GM23338 (cell line): ENCODE results near the gene IL23R.

Source experiments
- EZH2 ChIP-seq: fragments of 200-600 bp; sonication (generic); IDR thresholded peaks from one replicate; pipeline ENCODE4 v1.8.0; 2017; ENCODE audit warnings: antibody characterized with exemption, mild to moderate bottlenecking, low read depth; ENCODE audit not compliant: unreplicated experiment
- EZH2phosphoT487 ChIP-seq: fragments of 200-600 bp; sonication (generic); IDR thresholded peaks from one replicate; pipeline ENCODE4 v1.8.1; 2018; ENCODE audit warnings: antibody characterized with exemption; ENCODE audit not compliant: unreplicated experiment
- ZNF331 ChIP-seq: fragments of 250-450 bp; sonication (Bioruptor Pico); IDR thresholded peaks from 2 replicates; pipeline ENCODE4 v1.5.0; 2020; ENCODE audit warnings: low read depth, mild to moderate bottlenecking, moderate library complexity
- TF ChIP-seq, protein P1 (sequence below): IDR thresholded peaks from one replicate; pipeline ENCODE4 v1.6.1; 2018; ENCODE audit warnings: antibody characterized with exemption; ENCODE audit not compliant: unreplicated experiment
- TF ChIP-seq, protein P2 (sequence below), 2 experiments: fragments of 200-600 bp in 1 of 2; sonication (generic) in 1 of 2; conservative IDR thresholded peaks; 2 replicates each; pipeline versions ENCODE4 v1.5.1 to v1.6.1; 2016 to 2017; ENCODE audit warnings: antibody characterized with exemption in 2 of 2, low read depth in 2 of 2, mild to moderate bottlenecking in 2 of 2, moderate library complexity in 1 of 2

DNA sequence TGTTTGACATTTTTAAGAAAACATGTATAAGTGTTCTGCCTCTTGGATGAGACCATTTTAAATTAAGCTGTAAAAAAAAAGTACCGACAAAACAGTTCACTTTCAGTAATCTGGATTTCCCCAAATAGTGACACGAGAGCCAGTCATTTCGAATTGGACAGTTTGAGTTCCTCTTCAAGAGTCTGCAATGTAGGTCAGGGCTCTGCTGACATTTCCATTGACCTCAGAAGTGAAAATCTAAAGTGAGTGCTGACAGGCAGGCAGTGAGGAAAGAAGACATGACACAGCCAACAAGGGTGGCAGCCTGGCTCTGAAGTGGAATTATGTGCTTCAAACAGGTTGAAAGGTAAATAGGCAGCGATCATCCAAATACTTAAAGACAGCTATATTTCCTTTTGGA, at the start of gene IL23R:
- TF ChIP-seq, protein P1, sequence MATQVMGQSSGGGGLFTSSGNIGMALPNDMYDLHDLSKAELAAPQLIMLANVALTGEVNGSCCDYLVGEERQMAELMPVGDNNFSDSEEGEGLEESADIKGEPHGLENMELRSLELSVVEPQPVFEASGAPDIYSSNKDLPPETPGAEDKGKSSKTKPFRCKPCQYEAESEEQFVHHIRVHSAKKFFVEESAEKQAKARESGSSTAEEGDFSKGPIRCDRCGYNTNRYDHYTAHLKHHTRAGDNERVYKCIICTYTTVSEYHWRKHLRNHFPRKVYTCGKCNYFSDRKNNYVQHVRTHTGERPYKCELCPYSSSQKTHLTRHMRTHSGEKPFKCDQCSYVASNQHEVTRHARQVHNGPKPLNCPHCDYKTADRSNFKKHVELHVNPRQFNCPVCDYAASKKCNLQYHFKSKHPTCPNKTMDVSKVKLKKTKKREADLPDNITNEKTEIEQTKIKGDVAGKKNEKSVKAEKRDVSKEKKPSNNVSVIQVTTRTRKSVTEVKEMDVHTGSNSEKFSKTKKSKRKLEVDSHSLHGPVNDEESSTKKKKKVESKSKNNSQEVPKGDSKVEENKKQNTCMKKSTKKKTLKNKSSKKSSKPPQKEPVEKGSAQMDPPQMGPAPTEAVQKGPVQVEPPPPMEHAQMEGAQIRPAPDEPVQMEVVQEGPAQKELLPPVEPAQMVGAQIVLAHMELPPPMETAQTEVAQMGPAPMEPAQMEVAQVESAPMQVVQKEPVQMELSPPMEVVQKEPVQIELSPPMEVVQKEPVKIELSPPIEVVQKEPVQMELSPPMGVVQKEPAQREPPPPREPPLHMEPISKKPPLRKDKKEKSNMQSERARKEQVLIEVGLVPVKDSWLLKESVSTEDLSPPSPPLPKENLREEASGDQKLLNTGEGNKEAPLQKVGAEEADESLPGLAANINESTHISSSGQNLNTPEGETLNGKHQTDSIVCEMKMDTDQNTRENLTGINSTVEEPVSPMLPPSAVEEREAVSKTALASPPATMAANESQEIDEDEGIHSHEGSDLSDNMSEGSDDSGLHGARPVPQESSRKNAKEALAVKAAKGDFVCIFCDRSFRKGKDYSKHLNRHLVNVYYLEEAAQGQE = no peak
- TF ChIP-seq EZH2 (no peak), EZH2phosphoT487 (no peak), ZNF331 (CRISPR knock-in tag) (no peak)
- TF ChIP-seq, protein P2, sequence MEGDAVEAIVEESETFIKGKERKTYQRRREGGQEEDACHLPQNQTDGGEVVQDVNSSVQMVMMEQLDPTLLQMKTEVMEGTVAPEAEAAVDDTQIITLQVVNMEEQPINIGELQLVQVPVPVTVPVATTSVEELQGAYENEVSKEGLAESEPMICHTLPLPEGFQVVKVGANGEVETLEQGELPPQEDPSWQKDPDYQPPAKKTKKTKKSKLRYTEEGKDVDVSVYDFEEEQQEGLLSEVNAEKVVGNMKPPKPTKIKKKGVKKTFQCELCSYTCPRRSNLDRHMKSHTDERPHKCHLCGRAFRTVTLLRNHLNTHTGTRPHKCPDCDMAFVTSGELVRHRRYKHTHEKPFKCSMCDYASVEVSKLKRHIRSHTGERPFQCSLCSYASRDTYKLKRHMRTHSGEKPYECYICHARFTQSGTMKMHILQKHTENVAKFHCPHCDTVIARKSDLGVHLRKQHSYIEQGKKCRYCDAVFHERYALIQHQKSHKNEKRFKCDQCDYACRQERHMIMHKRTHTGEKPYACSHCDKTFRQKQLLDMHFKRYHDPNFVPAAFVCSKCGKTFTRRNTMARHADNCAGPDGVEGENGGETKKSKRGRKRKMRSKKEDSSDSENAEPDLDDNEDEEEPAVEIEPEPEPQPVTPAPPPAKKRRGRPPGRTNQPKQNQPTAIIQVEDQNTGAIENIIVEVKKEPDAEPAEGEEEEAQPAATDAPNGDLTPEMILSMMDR (conservative IDR thresholded peaks at IDR 0.05; ENCODE audit: low read depth in 2 of 2) = no peak
